ENCODE results near the gene VPS52. TPM values are rescaled to one million over a fixed set of nuclear protein-coding genes. Genes with fewer than 3 reads are reported as not detected.

The VPS52 gene
- 41.8 TPM for total RNA-seq (ENCODE audit: unreplicated experiment)
- long read RNA-seq, transcript VPS52-212 (20 exons, 2,960 nt) = major isoform, 8 of 17 reads
- long read RNA-seq, partial matches to known transcripts = 0 of 17 reads
- long read RNA-seq, other reads (novel, unspliced or antisense) = 8 of 17 reads

DNA sequence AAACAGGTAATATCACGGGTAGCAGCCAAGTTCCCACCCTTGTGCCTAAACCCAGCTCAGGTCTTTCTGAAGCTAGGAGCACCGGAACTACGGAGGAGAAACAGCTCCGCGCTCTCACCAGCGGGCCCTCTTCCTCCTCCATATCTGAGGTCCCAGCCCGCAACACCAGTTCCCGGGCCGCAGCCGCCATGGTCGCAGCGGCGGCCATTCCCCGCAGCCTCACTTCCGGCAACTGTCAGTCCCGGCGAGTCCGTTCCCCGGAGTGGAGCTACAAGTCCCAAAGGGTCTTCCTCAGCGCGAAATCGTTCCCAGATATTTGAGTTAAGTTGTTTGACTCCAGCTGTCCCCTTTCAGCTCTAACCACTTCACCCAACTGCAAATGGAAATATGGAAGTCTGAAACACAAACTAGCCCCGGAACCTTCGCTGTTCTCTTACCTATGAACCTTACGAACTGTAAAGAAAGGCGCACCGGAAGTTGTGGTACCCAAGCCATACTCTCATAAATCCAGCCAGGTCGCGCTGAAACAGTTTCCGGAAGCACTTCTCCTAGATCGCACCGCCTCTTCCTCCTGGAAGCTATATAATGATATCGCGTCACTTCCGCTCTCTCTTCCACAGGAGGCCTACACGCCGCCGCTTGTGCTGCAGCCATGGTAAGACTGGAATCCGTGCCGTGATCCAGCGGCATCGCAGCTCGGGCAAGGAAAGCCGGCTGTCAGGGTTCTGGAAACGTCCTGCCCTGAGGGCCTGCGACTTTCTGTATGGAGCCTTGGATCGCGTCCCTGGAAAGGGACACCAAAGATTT, at the start of gene VPS52, which contains the start of gene RPS18:
TSS of gene VPS52 (minus strand) at position 409 of the 807 bp plus-strand sequence. CDS start at position 208, 201 bp downstream.
TSS of gene RPS18 (plus strand) at position 608 of the 807 bp plus-strand sequence. CDS start at position 653, 45 bp downstream.
- Mint-ChIP-seq H3K4me1 (ENCODE audit: unreplicated experiment) (peaks cover 54% of the 10 kb centered on the region), H3K27ac (ENCODE audit: unreplicated experiment) (peak within 1 kb of the TSS; percentile 100), H3K9me3 (ENCODE audit: unreplicated experiment) (no peaks in the 10 kb centered on the region), H3K4me3 (ENCODE audit: unreplicated experiment) (peak within 1 kb of the TSS; percentile 99), H3K36me3 (ENCODE audit: low read depth, unreplicated experiment) (peaks cover 48% of the 10 kb centered on the region), H3K27me3 (ENCODE audit: unreplicated experiment) (peaks cover 14% of the 10 kb centered on the region)
- no peak for TF ChIP-seq CTCF (IDR thresholded peaks at IDR 0.05; ENCODE audit: unreplicated experiment)
- DNase-seq (ENCODE audit: low spot score) = peak; percentile 81

DNA sequence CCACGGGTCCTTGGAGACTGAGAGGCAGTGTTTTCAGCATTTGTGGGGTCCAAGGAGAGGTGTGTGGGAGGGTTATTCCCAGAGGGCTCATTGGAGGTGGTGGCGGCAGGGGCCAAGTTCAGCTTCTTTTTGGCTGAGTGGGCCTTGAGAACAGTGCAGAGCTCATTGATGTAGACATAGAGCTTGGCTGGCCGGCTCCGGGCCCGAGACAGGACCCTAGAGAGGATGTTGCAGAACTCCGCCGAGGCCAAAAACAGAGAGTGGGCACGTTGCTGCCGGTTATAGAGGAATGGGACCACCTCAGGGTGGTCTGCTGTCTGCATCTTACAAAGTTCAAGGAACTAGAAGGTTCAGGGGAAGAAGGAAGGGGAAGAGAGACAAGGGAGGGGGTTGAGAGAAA, 49.6 kb upstream of the VPS52 start:
- Mint-ChIP-seq H3K27ac (ENCODE audit: unreplicated experiment) (peak overlapping the region; percentile 76), H3K27me3 (ENCODE audit: unreplicated experiment) (peaks cover 27% of the 10 kb centered on the region), H3K9me3 (ENCODE audit: unreplicated experiment) (no peaks in the 10 kb centered on the region), H3K4me3 (ENCODE audit: unreplicated experiment) (peak overlapping the region; percentile 68), H3K4me1 (ENCODE audit: unreplicated experiment) (peaks cover 50% of the 10 kb centered on the region), H3K36me3 (ENCODE audit: low read depth, unreplicated experiment) (peaks cover 32% of the 10 kb centered on the region)
- no peak for TF ChIP-seq CTCF (IDR thresholded peaks at IDR 0.05; ENCODE audit: unreplicated experiment)
- no peak for DNase-seq (ENCODE audit: low spot score)

DNA sequence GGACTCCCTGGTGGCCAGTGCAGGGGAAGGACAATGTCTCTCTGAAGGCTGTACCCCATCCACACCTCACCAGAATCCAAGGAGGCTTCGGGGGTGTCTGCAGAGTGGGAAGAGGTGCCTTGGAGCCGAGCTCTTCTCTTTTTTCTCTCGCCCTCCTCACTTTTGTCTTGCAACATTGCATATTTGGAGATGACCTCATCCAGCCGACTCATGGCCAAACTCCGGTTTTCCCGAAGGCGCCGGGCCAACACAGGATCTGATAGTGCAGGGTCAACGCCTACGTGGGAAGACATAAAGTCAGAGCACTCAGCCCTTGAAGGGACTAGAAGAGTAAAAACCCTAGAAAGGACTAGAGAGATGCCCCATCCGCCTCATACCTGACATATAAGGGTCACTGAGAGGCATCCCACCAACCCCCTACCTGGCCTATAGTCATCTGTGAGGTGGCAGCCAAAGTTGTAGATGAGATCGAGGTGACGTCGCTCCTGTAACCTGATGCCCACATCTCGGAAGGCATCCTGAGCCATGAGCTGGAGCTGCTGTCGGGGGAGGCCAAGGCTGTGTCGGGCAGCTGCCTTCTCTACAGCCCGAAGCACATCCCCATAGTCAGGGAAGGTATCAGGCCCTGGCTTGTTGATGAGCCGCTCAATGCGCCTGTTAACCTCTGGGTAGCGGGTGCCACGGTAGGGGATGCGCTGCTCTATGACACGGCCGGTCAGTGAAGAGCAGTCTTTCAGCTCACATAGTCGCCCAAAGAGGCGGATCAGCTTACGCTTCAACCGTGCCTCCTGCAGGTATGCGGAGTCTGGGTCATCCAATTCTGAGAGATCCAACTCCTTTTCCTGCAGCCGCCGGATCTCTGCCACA, 48.9 kb upstream of the VPS52 start:
- DNase-seq (ENCODE audit: low spot score) = no peak
- H3K4me1 Mint-ChIP-seq (ENCODE audit: unreplicated experiment) = peaks cover 50% of the 10 kb centered on the region
- H3K27ac Mint-ChIP-seq (ENCODE audit: unreplicated experiment) = peak overlapping the region; percentile 78
- H3K36me3 Mint-ChIP-seq (ENCODE audit: low read depth, unreplicated experiment) = peaks cover 32% of the 10 kb centered on the region
- H3K27me3 Mint-ChIP-seq (ENCODE audit: unreplicated experiment) = peaks cover 26% of the 10 kb centered on the region
- no peak for TF ChIP-seq CTCF (IDR thresholded peaks at IDR 0.05; ENCODE audit: unreplicated experiment)
- H3K9me3 Mint-ChIP-seq (ENCODE audit: unreplicated experiment) = no peaks in the 10 kb centered on the region
- H3K4me3 Mint-ChIP-seq (ENCODE audit: unreplicated experiment) = peak overlapping the region; percentile 88

- no peaks in the 10 kb centered on the region for H3K9me3 Mint-ChIP-seq (ENCODE audit: unreplicated experiment)
- H3K4me1 Mint-ChIP-seq (ENCODE audit: unreplicated experiment) = peaks cover 50% of the 10 kb centered on the region
- H3K36me3 Mint-ChIP-seq (ENCODE audit: low read depth, unreplicated experiment) = peaks cover 32% of the 10 kb centered on the region
- H3K27ac Mint-ChIP-seq (ENCODE audit: unreplicated experiment) = no peak overlapping the region
- peak overlapping the region; percentile 88 for H3K4me3 Mint-ChIP-seq (ENCODE audit: unreplicated experiment)
- no peak for TF ChIP-seq CTCF (IDR thresholded peaks at IDR 0.05; ENCODE audit: unreplicated experiment)
- H3K27me3 Mint-ChIP-seq (ENCODE audit: unreplicated experiment) = peaks cover 26% of the 10 kb centered on the region
- no peak for DNase-seq (ENCODE audit: low spot score)
Measured at GRCh38 chr6:33319939-33320314, 48.3 kb upstream of the VPS52 start.

All from endothelial cell (in vitro differentiated cells).